ENCODE data around the gene CPNE4.
"Not testable (repeated sequence)": the region's sequence is repeated elsewhere in the genome, so short reads cannot be mapped to it uniquely, and the experiment has no call there.

CPNE4 gene

DNA sequence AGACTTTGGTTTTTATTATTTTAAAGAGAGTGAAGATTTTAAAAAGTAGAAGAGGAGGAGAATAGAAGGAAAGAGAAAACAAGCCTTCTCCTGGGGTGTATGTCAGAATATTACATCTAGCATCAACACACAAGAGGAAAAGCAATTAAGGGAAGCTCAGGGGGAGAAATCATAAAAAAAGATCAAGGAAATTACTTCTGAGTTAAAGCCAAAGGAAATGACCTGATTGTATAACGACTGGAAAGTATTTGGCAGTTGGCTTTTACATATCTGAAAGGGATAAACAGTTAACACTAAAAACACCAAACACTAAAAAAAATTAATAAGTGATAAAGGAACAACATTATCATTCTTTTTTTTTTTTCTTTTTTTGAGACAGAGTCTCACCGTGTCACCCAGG is 58.4 kb downstream of the CPNE4 start:
- in situ Hi-C loops (cut with HindIII; ENCODE audit: low sequenced_read_pairs), result no loop called here
- H3K4me3 ChIP-seq (ENCODE audit: low read depth, low read length), result no peak overlapping the region
- no peak for DNase-seq (ENCODE audit: low read depth)
- TF ChIP-seq, protein P1, sequence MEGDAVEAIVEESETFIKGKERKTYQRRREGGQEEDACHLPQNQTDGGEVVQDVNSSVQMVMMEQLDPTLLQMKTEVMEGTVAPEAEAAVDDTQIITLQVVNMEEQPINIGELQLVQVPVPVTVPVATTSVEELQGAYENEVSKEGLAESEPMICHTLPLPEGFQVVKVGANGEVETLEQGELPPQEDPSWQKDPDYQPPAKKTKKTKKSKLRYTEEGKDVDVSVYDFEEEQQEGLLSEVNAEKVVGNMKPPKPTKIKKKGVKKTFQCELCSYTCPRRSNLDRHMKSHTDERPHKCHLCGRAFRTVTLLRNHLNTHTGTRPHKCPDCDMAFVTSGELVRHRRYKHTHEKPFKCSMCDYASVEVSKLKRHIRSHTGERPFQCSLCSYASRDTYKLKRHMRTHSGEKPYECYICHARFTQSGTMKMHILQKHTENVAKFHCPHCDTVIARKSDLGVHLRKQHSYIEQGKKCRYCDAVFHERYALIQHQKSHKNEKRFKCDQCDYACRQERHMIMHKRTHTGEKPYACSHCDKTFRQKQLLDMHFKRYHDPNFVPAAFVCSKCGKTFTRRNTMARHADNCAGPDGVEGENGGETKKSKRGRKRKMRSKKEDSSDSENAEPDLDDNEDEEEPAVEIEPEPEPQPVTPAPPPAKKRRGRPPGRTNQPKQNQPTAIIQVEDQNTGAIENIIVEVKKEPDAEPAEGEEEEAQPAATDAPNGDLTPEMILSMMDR (IDR thresholded peaks at IDR 0.05; ENCODE audit: low read depth, low read length, missing control alignments), result no peak

DNA sequence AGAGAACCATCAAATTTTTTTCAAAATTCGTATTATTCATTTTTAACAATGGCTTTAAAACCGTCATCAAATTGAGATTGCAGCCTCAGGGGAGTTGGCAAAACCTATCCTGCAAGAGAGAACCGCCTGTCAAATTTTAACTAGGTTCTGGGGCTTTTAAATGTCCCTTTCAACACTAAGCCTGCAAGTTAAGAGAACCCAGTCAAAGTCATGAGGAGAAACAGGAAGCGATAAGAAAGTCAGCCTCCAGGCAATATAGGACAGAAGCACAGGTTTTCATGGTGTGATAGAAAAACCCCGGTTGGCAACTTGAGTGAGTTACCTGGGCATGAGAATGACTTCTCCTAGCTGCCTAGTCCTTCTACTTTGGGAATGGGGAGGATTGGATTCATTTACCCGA is 59.8 kb downstream of the CPNE4 start:
- TF ChIP-seq, protein P1 (IDR thresholded peaks at IDR 0.05; ENCODE audit: low read depth, low read length, missing control alignments), result no peak
- no peak overlapping the region for H3K4me3 ChIP-seq (ENCODE audit: low read depth, low read length)
- DNase-seq (ENCODE audit: low read depth), result no peak
- in situ Hi-C loops (cut with HindIII; ENCODE audit: low sequenced_read_pairs), result no loop called here

DNA sequence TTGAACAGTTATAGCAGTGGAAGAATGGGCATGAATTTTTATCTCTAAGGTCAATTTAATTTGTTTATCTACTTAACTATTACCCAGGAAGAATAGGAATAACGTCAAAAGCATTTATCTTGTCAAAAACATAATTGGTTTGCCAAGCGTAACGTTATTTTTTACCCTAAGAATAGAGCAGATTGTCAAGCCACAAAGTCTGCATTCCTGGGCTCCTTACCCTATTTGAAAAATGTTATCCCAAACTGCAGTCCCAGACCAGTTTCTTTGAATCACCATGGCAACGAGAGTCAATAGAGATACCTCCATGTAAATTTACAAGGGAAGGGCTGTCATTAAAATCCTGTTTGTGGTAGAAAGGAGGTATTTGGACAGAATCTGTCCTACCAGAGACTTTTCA is 61.1 kb downstream of the CPNE4 start:
- in situ Hi-C loops (cut with HindIII; ENCODE audit: low sequenced_read_pairs), result no loop called here
- H3K4me3 ChIP-seq (ENCODE audit: low read depth, low read length), result no peak overlapping the region
- TF ChIP-seq, protein P1 (IDR thresholded peaks at IDR 0.05; ENCODE audit: low read depth, low read length, missing control alignments), result no peak
- DNase-seq (ENCODE audit: low read depth), result peak; percentile 42

DNA sequence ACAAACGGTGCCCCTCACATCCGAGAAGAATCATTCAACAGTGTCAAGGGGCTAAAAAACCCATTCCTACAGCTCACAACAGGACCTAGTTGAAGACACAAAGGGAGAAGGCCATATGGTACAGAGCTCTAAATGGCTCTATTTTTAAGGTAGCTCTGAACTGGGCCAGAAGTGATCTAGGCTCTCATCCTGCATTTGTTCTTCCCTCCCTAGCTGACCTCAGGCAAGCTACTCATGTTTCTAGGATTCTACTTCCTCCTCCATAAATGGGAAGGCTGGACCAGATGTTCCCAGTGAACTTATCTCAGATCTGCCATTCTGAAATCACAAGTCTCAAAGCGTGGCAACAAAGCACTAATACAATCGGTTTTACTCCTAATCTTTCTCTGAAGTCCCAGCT is 62.3 kb downstream of the CPNE4 start:
- TF ChIP-seq, protein P1 (IDR thresholded peaks at IDR 0.05; ENCODE audit: low read depth, low read length, missing control alignments), result no peak
- in situ Hi-C loops (cut with HindIII; ENCODE audit: low sequenced_read_pairs), result no loop called here

DNA sequence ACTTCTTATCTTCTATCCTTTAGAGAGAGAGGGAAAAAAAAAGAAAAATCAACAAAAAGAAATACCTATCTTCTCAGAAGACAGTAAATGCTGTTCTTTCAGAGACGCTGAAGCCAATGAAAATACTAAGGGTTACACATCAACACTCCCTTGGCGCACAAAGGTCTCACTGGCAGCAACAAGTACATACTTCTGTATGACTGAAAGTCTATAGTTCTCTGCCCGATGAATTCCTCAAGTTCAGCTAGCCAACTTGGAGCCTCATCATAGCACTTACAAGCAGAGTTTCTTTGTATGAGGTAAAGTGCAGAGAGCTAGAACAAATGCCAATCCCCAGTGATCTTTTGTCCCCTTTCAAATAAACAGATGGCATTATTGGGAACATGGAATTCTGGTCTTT is 62.7 kb downstream of the CPNE4 start:
- no peak overlapping the region for H3K4me3 ChIP-seq (ENCODE audit: low read depth, low read length)
- in situ Hi-C loops (cut with HindIII; ENCODE audit: low sequenced_read_pairs), result no loop called here
- TF ChIP-seq, protein P1 (IDR thresholded peaks at IDR 0.05; ENCODE audit: low read depth, low read length, missing control alignments), result no peak
- DNase-seq (ENCODE audit: low read depth), result no peak

More for the DNA sequence above, 62.3 kb downstream of the CPNE4 start:
- no peak for DNase-seq (ENCODE audit: low read depth)
- H3K4me3 ChIP-seq (ENCODE audit: low read depth, low read length), result no peak overlapping the region

DNA sequence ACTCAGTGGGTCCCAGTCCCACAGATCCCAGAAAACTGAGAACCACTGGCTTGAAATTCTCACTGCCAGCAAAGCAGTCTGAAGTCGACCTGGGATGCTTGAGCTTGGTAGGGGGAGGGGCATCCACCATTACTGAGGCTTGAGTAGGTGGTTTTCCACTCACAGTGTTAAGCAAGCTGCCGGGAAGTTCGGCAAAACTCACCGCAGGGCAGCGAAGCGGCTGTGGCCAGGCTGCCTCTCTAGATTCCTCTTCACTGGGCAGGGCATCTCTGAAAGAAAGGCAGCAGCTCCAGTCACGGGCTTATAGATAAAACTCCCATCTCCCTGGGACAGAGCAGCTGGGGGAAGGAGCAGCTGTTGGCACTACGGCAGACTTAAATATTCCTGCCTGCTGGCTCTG is 71.4 kb downstream of the CPNE4 start:
- H3K4me3 ChIP-seq (ENCODE audit: low read depth, low read length); DNase-seq (ENCODE audit: low read depth); in situ Hi-C loops (cut with HindIII; ENCODE audit: low sequenced_read_pairs): not testable (repeated sequence)

DNA sequence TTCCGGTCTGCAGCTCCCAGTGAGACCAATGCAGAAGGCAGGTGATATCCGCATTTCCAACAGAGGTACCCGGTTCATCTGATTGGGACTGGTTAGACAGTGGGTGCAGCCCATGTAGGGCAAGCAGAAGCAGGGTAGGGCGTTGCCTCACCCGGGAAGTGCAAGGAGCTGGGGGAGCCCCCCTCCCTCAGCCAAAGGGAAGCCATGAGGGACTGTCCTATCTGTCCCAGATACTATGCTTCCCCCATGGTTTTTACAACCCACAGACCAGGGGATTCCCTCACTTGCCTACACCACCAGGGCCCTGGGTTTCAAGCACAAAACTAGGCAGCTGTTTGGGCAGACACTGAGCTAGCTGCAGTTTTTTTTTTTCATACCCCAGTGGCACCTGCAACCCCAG is 71.8 kb downstream of the CPNE4 start:
- H3K4me3 ChIP-seq (ENCODE audit: low read depth, low read length), result no peak overlapping the region
- DNase-seq (ENCODE audit: low read depth), result no peak
- TF ChIP-seq, protein P1 (IDR thresholded peaks at IDR 0.05; ENCODE audit: low read depth, low read length, missing control alignments), result no peak
- in situ Hi-C loops (cut with HindIII; ENCODE audit: low sequenced_read_pairs), result no loop called here
